C1 segment of cervical spinal cord (tissue), 14 donors: ENCODE data around the gene UBE2Q2.
A peak's percentile ranks its signal among the peaks of the same experiment; 100 is the strongest.
"Not testable (repeated sequence)": the region's sequence is repeated elsewhere in the genome, so short reads cannot be mapped to it uniquely, and the experiment has no call there.

Experiments
- DNase-seq, 14 donors: peaks; one replicate each; lab custom pipeline; 2025; lab: John Stamatoyannopoulos, UW

Gene UBE2Q2

GRCh38 chr15:75864213-75865059 lies 21.2 kb downstream of the UBE2Q2 start:
- DNase-seq: no peak

GRCh38 chr15:75866045-75866444 lies 22.8 kb downstream of the UBE2Q2 start:
- DNase-seq: not testable (repeated sequence)

- DNase-seq: no peak
These were observed 23.7 kb downstream of the UBE2Q2 start for GRCh38 chr15:75866916-75867315.

GRCh38 chr15:75867449-75867848 lies 24.2 kb downstream of the UBE2Q2 start:
- no peak for DNase-seq

GRCh38 chr15:75868019-75868418 lies 24.8 kb downstream of the UBE2Q2 start:
- no peak for DNase-seq

- no peak for DNase-seq
These were observed 26.2 kb downstream of the UBE2Q2 start for GRCh38 chr15:75869446-75869845.

GRCh38 chr15:75871589-75871988 lies 28.3 kb downstream of the UBE2Q2 start:
- not testable (repeated sequence) for DNase-seq

- no peak for DNase-seq
These were observed 29.2 kb downstream of the UBE2Q2 start for GRCh38 chr15:75872403-75872990.

- no peak for DNase-seq
These were observed 40.8 kb downstream of the UBE2Q2 start for GRCh38 chr15:75884041-75884440.

GRCh38 chr15:75887178-75887577 lies 43.9 kb downstream of the UBE2Q2 start:
- no peak for DNase-seq

- DNase-seq: no peak
These were observed 48.6 kb downstream of the UBE2Q2 start for GRCh38 chr15:75891895-75892294.

- DNase-seq: no peak
These were observed 52.5 kb downstream of the UBE2Q2 start for GRCh38 chr15:75895731-75896130.

GRCh38 chr15:75900577-75900976 lies 57.3 kb downstream of the UBE2Q2 start:
- no peak for DNase-seq

GRCh38 chr15:75902129-75902557 lies 58.9 kb downstream of the UBE2Q2 start:
- DNase-seq: no peak

- DNase-seq: peak; percentile 32 to 90 (median 76)
These were observed 60.3 kb downstream of the UBE2Q2 start, which contains the start of gene FBXO22 for GRCh38 chr15:75903331-75904239. TSS of gene FBXO22 (plus strand) at chr15:75903878. CDS start at chr15:75903964, 86 bp downstream.

- no peak for DNase-seq
These were observed 62.0 kb downstream of the UBE2Q2 start for GRCh38 chr15:75905231-75905630.

GRCh38 chr15:75910355-75910754 lies 67.1 kb downstream of the UBE2Q2 start:
- not testable (repeated sequence) for DNase-seq

GRCh38 chr15:75916978-75917377 lies 73.7 kb downstream of the UBE2Q2 start:
- no peak for DNase-seq

GRCh38 chr15:75918135-75918534 lies 74.9 kb downstream of the UBE2Q2 start:
- DNase-seq: no peak

- no peak for DNase-seq
These were observed 76.8 kb downstream of the UBE2Q2 start for GRCh38 chr15:75920079-75920478.

GRCh38 chr15:75921732-75922703 lies 78.8 kb downstream of the UBE2Q2 start:
- DNase-seq: no peak
